Kidney epithelial cell (primary cell): ENCODE results near the gene PCBD2. TPM values are rescaled to one million over a fixed set of nuclear protein-coding genes. Genes with fewer than 3 reads are reported as not detected.

Source experiments
- DNase-seq: peaks from one replicate; pipeline ENCODE4 v3.0.0-alpha.2; 2010; ENCODE audit warnings: low read depth
- H3K27me3 ChIP-seq: 2 replicates; pipeline ENCODE4 v1.6.0; 2011; ENCODE audit warnings: low read length; ENCODE audit not compliant: control insufficient read depth, insufficient read depth
- H3K36me3 ChIP-seq: 2 replicates; pipeline ENCODE4 v1.5.1; 2011; ENCODE audit warnings: low read length; ENCODE audit not compliant: control insufficient read depth, insufficient read depth
- H3K4me3 ChIP-seq: 2 replicates; pipeline ENCODE4 v1.5.1; 2011; ENCODE audit warnings: low read depth, mild to moderate bottlenecking, control low read depth, low read length
- CTCF ChIP-seq: IDR thresholded peaks from 2 replicates; pipeline ENCODE4 v1.5.1; 2011; ENCODE audit warnings: mild to moderate bottlenecking, moderate library complexity, low read length, control low read depth, inconsistent platforms; ENCODE audit not compliant: insufficient read depth, poor library complexity, severe bottlenecking
- total RNA-seq: library from RNA; depleted of rRNA; stranded (reverse); fragments of >200 nt; gene quantifications from 2 replicates; pipeline ENCODE4 v1.2.3, GENCODE V29; 2015

Gene PCBD2
- total RNA-seq, 1 donor from 2014 or later, result 12.0 TPM

- DNase-seq, result no peak
- H3K36me3 ChIP-seq, result no peaks in the 10 kb centered on the region
- H3K27me3 ChIP-seq, result no peaks in the 10 kb centered on the region
- no peak for TF ChIP-seq CTCF
- H3K4me3 ChIP-seq, result no peak overlapping the region
Observed at GRCh38 chr5:134968055-134968454, 63.1 kb downstream of the PCBD2 start.

- TF ChIP-seq CTCF, result no peak
- no peak for DNase-seq
Observed at GRCh38 chr5:134969166-134969565, 64.2 kb downstream of the PCBD2 start.

GRCh38 chr5:134975078-134975715, 70.3 kb downstream of the PCBD2 start:
- DNase-seq, result no peak
- H3K27me3 ChIP-seq, result no peaks in the 10 kb centered on the region
- no peaks in the 10 kb centered on the region for H3K36me3 ChIP-seq
- no peak for TF ChIP-seq CTCF
- no peak overlapping the region for H3K4me3 ChIP-seq

More at GRCh38 chr5:134969166-134969565, 64.2 kb downstream of the PCBD2 start:
- no peaks in the 10 kb centered on the region for H3K27me3 ChIP-seq
- no peak overlapping the region for H3K4me3 ChIP-seq
- no peaks in the 10 kb centered on the region for H3K36me3 ChIP-seq

GRCh38 chr5:134975843-134976242, 70.9 kb downstream of the PCBD2 start:
- no peak for DNase-seq
- no peaks in the 10 kb centered on the region for H3K27me3 ChIP-seq
- no peak overlapping the region for H3K4me3 ChIP-seq
- no peak for TF ChIP-seq CTCF
- H3K36me3 ChIP-seq, result no peaks in the 10 kb centered on the region

- TF ChIP-seq CTCF, result no peak
- H3K27me3 ChIP-seq, result no peaks in the 10 kb centered on the region
- no peak overlapping the region for H3K4me3 ChIP-seq
- no peaks in the 10 kb centered on the region for H3K36me3 ChIP-seq
- DNase-seq, result no peak
Observed at GRCh38 chr5:134976841-134977240, 71.9 kb downstream of the PCBD2 start.

GRCh38 chr5:134979416-134979815, 74.5 kb downstream of the PCBD2 start:
- Histone ChIP-seq H3K27me3 (no peaks in the 10 kb centered on the region), H3K36me3 (no peaks in the 10 kb centered on the region), H3K4me3 (no peak overlapping the region)
- DNase-seq, result no peak
- no peak for TF ChIP-seq CTCF
